Measurements from ENCODE around the gene CDC40.
"Not testable (repeated sequence)": the region's sequence is repeated elsewhere in the genome, so short reads cannot be mapped to it uniquely, and the experiment has no call there.

CDC40 gene

GRCh38 chr6:110201151-110201884 is 21.1 kb downstream of the CDC40 start:
- no peak for DNase-seq (ENCODE audit: low spot score)

GRCh38 chr6:110207652-110208051 is 27.4 kb downstream of the CDC40 start:
- DNase-seq (ENCODE audit: low spot score): no peak

- DNase-seq (ENCODE audit: low spot score): no peak
Observed at GRCh38 chr6:110211753-110212152, 31.5 kb downstream of the CDC40 start.

- DNase-seq (ENCODE audit: low spot score): no peak
Observed at GRCh38 chr6:110214338-110214737, 34.1 kb downstream of the CDC40 start.

- DNase-seq (ENCODE audit: low spot score): no peak
Observed at GRCh38 chr6:110216140-110216539, 35.9 kb downstream of the CDC40 start.

GRCh38 chr6:110217266-110217665 is 37.0 kb downstream of the CDC40 start:
- peak; percentile 3 for DNase-seq (ENCODE audit: low spot score)

GRCh38 chr6:110221738-110222137 is 41.5 kb downstream of the CDC40 start:
- DNase-seq (ENCODE audit: low spot score): no peak

- no peak for DNase-seq (ENCODE audit: low spot score)
Observed at GRCh38 chr6:110226261-110226660, 46.0 kb downstream of the CDC40 start.

- DNase-seq (ENCODE audit: low spot score): no peak
Observed at GRCh38 chr6:110232450-110232849, 52.2 kb downstream of the CDC40 start.

- DNase-seq (ENCODE audit: low spot score): no peak
Observed at GRCh38 chr6:110233770-110234374, 53.6 kb downstream of the CDC40 start.

- DNase-seq (ENCODE audit: low spot score): not testable (repeated sequence)
Observed at GRCh38 chr6:110236007-110236406, 55.8 kb downstream of the CDC40 start.

GRCh38 chr6:110239526-110240274 is 59.5 kb downstream of the CDC40 start:
- DNase-seq (ENCODE audit: low spot score): no peak

- not testable (repeated sequence) for DNase-seq (ENCODE audit: low spot score)
Observed at GRCh38 chr6:110244621-110245020, 64.4 kb downstream of the CDC40 start.

- DNase-seq (ENCODE audit: low spot score): no peak
Observed at GRCh38 chr6:110246378-110246777, 66.2 kb downstream of the CDC40 start.

- no peak for DNase-seq (ENCODE audit: low spot score)
Observed at GRCh38 chr6:110246900-110247546, 66.8 kb downstream of the CDC40 start.

- DNase-seq (ENCODE audit: low spot score): no peak
Observed at GRCh38 chr6:110250058-110250457, 69.8 kb downstream of the CDC40 start.

GRCh38 chr6:110250838-110251237 is 70.6 kb downstream of the CDC40 start:
- no peak for DNase-seq (ENCODE audit: low spot score)

GRCh38 chr6:110255211-110255750 is 75.1 kb downstream of the CDC40 start:
- DNase-seq (ENCODE audit: low spot score): peak; percentile 10

- DNase-seq (ENCODE audit: low spot score): no peak
Observed at GRCh38 chr6:110256366-110256765, 76.1 kb downstream of the CDC40 start.

GRCh38 chr6:110265273-110265672 is 85.0 kb downstream of the CDC40 start:
- no peak for DNase-seq (ENCODE audit: low spot score)

GRCh38 chr6:110266996-110267395 is 86.8 kb downstream of the CDC40 start:
- no peak for DNase-seq (ENCODE audit: low spot score)

- no peak for DNase-seq (ENCODE audit: low spot score)
Observed at GRCh38 chr6:110269623-110270022, 89.4 kb downstream of the CDC40 start.
